ENCODE results near the gene YWHAB. TPM values are rescaled to one million over a fixed set of nuclear protein-coding genes. Genes with fewer than 3 reads are reported as not detected.
"Not testable (repeated sequence)": the region's sequence is repeated elsewhere in the genome, so short reads cannot be mapped to it uniquely, and the experiment has no call there.

Gene YWHAB
- total and polyA plus RNA-seq, 3 donors from 2014 or later = 106 to 127 (median 125) TPM

- H3K9me3 ChIP-seq; intact Hi-C loops (cut with DNase I; ENCODE audit: low total_unique reads); H3K4me3 ChIP-seq; H3K36me3 ChIP-seq (ENCODE audit: low read depth, missing control alignments); H3K27me3 ChIP-seq: not testable (repeated sequence)
- TF ChIP-seq CTCF (IDR thresholded peaks at IDR 0.05) = peak in 1 of 3 experiments; percentile 6
- peaks cover 42% of the 10 kb centered on the region for H3K4me1 ChIP-seq
- DNase-seq = peak; percentile 86
- 33 to 49% methylated on average over 4 of the region's 4 CpGs for WGBS, 2 donors
- H3K27ac ChIP-seq = peak overlapping the region in 1 of 2 donors; percentile 66
Measured at GRCh38 chr20:44863365-44864084, 22.0 kb upstream of the YWHAB start.

- H3K27me3 ChIP-seq; H3K36me3 ChIP-seq (ENCODE audit: low read depth, missing control alignments); intact Hi-C loops (cut with DNase I; ENCODE audit: low total_unique reads); H3K9me3 ChIP-seq; DNase-seq; H3K4me3 ChIP-seq: not testable (repeated sequence)
- Histone ChIP-seq H3K27ac (peak overlapping the region in 1 of 2 donors; percentile 66), H3K4me1 (peaks cover 42% of the 10 kb centered on the region)
- WGBS, 2 donors = 48 to 65% methylated on average over 3 of the region's 3 CpGs
Measured at GRCh38 chr20:44864493-44864892, 21.0 kb upstream of the YWHAB start.

- no peak for DNase-seq
- intact Hi-C loops (cut with DNase I; ENCODE audit: low total_unique reads) = loop anchor here (5.0 kb wide), 1 partner anchor 120 kb away; the partner anchor contains the start of gene KCNK15
- Histone ChIP-seq H3K27me3 (no peaks in the 10 kb centered on the region), H3K36me3 (ENCODE audit: low read depth, missing control alignments) (no peaks in the 10 kb centered on the region), H3K27ac (no peak overlapping the region), H3K4me1 (peaks cover 30% of the 10 kb centered on the region), H3K4me3 (no peak overlapping the region), H3K9me3 (no peaks in the 10 kb centered on the region)
- no peak for TF ChIP-seq POLR2A (IDR thresholded peaks at IDR 0.05)
- TF ChIP-seq CTCF (IDR thresholded peaks at IDR 0.05) = no peak
- WGBS, 2 donors = 56 to 62% methylated on average over 8 of the region's 8 CpGs
Measured at GRCh38 chr20:44866703-44867335, 18.7 kb upstream of the YWHAB start.

- no peak for DNase-seq
- Histone ChIP-seq H3K27me3 (no peaks in the 10 kb centered on the region), H3K9me3 (no peaks in the 10 kb centered on the region), H3K27ac (no peak overlapping the region), H3K36me3 (ENCODE audit: low read depth, missing control alignments) (no peaks in the 10 kb centered on the region), H3K4me1 (peaks cover 5% of the 10 kb centered on the region), H3K4me3 (no peak overlapping the region)
- no peak for TF ChIP-seq POLR2A (IDR thresholded peaks at IDR 0.05)
- TF ChIP-seq CTCF (IDR thresholded peaks at IDR 0.05) = no peak
- 58 to 79% methylated on average over 5 of the region's 5 CpGs for WGBS, 2 donors
- intact Hi-C loops (cut with DNase I; ENCODE audit: low total_unique reads) = loop anchor here (5.0 kb wide), 1 partner anchor 122 kb away; the partner anchor contains the start of gene KCNK15
Measured at GRCh38 chr20:44869471-44869870, 16.0 kb upstream of the YWHAB start.

- H3K4me1 ChIP-seq = peaks cover 11% of the 10 kb centered on the region
- 85 to 88% methylated on average over 4 of the region's 4 CpGs for WGBS, 2 donors
- H3K27ac ChIP-seq; intact Hi-C loops (cut with DNase I; ENCODE audit: low total_unique reads); H3K4me3 ChIP-seq; H3K27me3 ChIP-seq; DNase-seq; H3K9me3 ChIP-seq; H3K36me3 ChIP-seq (ENCODE audit: low read depth, missing control alignments): not testable (repeated sequence)
Measured at GRCh38 chr20:44882360-44882759, 3.1 kb upstream of the YWHAB start.

All from testis (tissue), 3 donors.